OCI-LY7 (cell line): ENCODE measurements around the gene BMERB1. TPM values are rescaled to one million over a fixed set of nuclear protein-coding genes. Genes with fewer than 3 reads are reported as not detected.

Source experiments
- BruUV-seq: library from RNA; stranded (reverse); fragments of 400-500 nt; replicated peaks from 2 replicates; lab custom pipeline; 2021; lab: Mats Ljungman, UMichigan
- CTCF ChIA-PET: fragments of 300-600 bp; sonication (Branson Sonifier 250); formaldehyde crosslinking; loops from one replicate; lab custom pipeline; 2022; ENCODE audit warnings: antibody characterized with exemption; ENCODE audit not compliant: unreplicated experiment; lab: Charles Lee
- POLR2A ChIA-PET: fragments of 300-600 bp; sonication (Branson Sonifier 250); formaldehyde crosslinking; loops from one replicate; lab custom pipeline; 2022; ENCODE audit warnings: antibody characterized with exemption; lab: Charles Lee
- DNase-seq: peaks from one replicate; pipeline ENCODE4 v3.0.0-alpha.2; 2015; ENCODE audit warnings: low spot score
- H2AFZ ChIP-seq: fragments of 200-600 bp; sonication (generic), shearing (Covaris generic); 2 replicates; pipeline ENCODE4 v1.6.1; 2014; ENCODE audit warnings: mild to moderate bottlenecking, antibody characterized with exemption, low read length, moderate library complexity
- H3K27ac ChIP-seq: fragments of 200-600 bp; sonication (generic); 2 replicates; pipeline ENCODE4 v1.5.1; 2014; ENCODE audit warnings: mixed run types, low read depth, mild to moderate bottlenecking, moderate library complexity, low read length, inconsistent platforms; ENCODE audit not compliant: poor library complexity, severe bottlenecking
- H3K36me3 ChIP-seq: fragments of 200-600 bp; sonication (generic); 2 replicates; pipeline ENCODE4 v1.6.1; 2014; ENCODE audit warnings: mild to moderate bottlenecking, antibody characterized with exemption, low read length, moderate library complexity, mixed read lengths; ENCODE audit not compliant: insufficient read depth
- H3K4me1 ChIP-seq: fragments of 200-600 bp; sonication (generic); 2 replicates; pipeline ENCODE4 v1.5.1; 2014; ENCODE audit warnings: mild to moderate bottlenecking, low read length; ENCODE audit not compliant: insufficient read depth, poor library complexity, severe bottlenecking
- H3K4me2 ChIP-seq: fragments of 200-600 bp; sonication (generic); 2 replicates; pipeline ENCODE4 v1.6.1; 2014; ENCODE audit warnings: mild to moderate bottlenecking, low read length
- H3K4me3 ChIP-seq: fragments of 200-600 bp; sonication (generic); 2 replicates; pipeline ENCODE4 v1.5.1; 2014; ENCODE audit warnings: mild to moderate bottlenecking, low read depth, low read length; ENCODE audit not compliant: poor library complexity, severe bottlenecking
- H3K79me2 ChIP-seq: fragments of 200-600 bp; sonication (generic); 2 replicates; pipeline ENCODE4 v1.6.1; 2016; ENCODE audit warnings: low read depth, mild to moderate bottlenecking, low read length, moderate library complexity, mixed read lengths; ENCODE audit not compliant: insufficient read depth
- H3K9me2 ChIP-seq: fragments of 200-600 bp; sonication (generic); 2 replicates; pipeline ENCODE4 v1.6.1; 2016; ENCODE audit warnings: mild to moderate bottlenecking, low read length, mixed read lengths; ENCODE audit not compliant: insufficient read depth
- H3K9me3 ChIP-seq: fragments of 200-600 bp; sonication (generic); 2 replicates; pipeline ENCODE4 v1.6.1; 2014; ENCODE audit warnings: mild to moderate bottlenecking, mixed run types, low read length, mixed read lengths
- H4K20me1 ChIP-seq: fragments of 200-600 bp; sonication (generic); 2 replicates; pipeline ENCODE4 v1.6.1; 2014; ENCODE audit warnings: mild to moderate bottlenecking, antibody characterized with exemption, low read length, moderate library complexity, mixed read lengths; ENCODE audit not compliant: insufficient read depth
- EZH2phosphoT487 ChIP-seq: fragments of 200-600 bp; sonication (generic); IDR thresholded peaks from 2 replicates; pipeline ENCODE4 v1.6.1; 2018; ENCODE audit warnings: low read depth, borderline replicate concordance, mild to moderate bottlenecking, mixed run types, antibody characterized with exemption, low read length, moderate library complexity, mixed read lengths
- intact Hi-C: fragments of 100-400 bp; cut with micrococcal nuclease; formaldehyde crosslinking; loops from one replicate; pipeline ENCODE4 v1.10.0; 2022; ENCODE audit not compliant: unreplicated experiment
- total RNA-seq, 2 experiments: library from RNA; depleted of rRNA in 1 of 2; stranded (reverse); fragments of >200 nt in 1 of 2; shearing (Covaris generic) in 1 of 2; gene quantifications; 2 replicates each; pipeline ENCODE4 v1.2.3, GENCODE V29; 2014 to 2022
- TF ChIP-seq, protein P1 (sequence below): fragments of 200-600 bp; sonication (generic); conservative IDR thresholded peaks from 2 replicates; pipeline ENCODE4 v1.5.1; 2014; ENCODE audit warnings: mild to moderate bottlenecking, antibody characterized with exemption, low read length, moderate library complexity, mixed read lengths

The BMERB1 gene
- total RNA-seq, 2 experiments from 2014 or later: not detected

DNA sequence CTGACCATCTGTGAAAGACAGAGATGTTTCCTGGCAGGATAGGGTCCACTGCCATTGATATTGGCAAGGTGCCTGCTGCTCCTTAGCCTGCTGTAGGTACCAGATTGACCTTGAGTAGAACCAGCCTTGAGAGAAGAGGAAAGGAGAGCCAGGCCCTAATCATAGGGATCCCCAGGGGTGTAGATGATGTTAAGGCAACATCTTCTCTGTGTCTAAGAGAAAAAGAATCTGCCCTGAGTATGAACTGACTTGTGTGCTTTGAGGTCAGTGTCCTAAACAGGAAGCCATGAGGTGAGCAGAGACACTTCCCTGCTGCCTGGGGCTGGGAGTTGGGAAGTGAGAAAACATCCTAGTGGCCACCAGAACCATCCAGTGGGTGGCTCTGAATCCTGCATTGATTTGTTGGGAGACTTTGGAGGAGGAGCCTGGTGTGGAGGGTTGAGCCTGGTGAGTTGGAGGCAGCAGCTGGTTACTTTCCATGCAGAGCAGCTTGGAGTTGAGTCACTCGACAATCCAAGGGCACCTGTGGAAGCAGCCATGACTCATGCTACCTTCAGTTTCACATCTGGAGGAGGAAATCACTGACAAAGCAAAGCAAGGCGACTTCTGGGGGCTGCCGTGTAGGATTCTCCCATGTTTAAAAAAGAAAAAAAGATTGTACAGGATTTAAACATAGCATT, 47.8 kb downstream of the BMERB1 start:
- H3K9me2 ChIP-seq: no peaks in the 10 kb centered on the region
- no peaks in the 10 kb centered on the region for H3K79me2 ChIP-seq
- no peak for DNase-seq
- POLR2A ChIA-PET: no interaction called here
- no peaks in the 10 kb centered on the region for H3K4me1 ChIP-seq
- no peaks in the 10 kb centered on the region for H4K20me1 ChIP-seq
- no peak overlapping the region for H2AFZ ChIP-seq
- BruUV-seq: no TSS peak
- no peaks in the 10 kb centered on the region for H3K9me3 ChIP-seq
- H3K27ac ChIP-seq: no peak overlapping the region
- no peak overlapping the region for H3K4me2 ChIP-seq
- intact Hi-C loops: no loop called here
- CTCF ChIA-PET: no interaction called here
- TF ChIP-seq, protein P1, sequence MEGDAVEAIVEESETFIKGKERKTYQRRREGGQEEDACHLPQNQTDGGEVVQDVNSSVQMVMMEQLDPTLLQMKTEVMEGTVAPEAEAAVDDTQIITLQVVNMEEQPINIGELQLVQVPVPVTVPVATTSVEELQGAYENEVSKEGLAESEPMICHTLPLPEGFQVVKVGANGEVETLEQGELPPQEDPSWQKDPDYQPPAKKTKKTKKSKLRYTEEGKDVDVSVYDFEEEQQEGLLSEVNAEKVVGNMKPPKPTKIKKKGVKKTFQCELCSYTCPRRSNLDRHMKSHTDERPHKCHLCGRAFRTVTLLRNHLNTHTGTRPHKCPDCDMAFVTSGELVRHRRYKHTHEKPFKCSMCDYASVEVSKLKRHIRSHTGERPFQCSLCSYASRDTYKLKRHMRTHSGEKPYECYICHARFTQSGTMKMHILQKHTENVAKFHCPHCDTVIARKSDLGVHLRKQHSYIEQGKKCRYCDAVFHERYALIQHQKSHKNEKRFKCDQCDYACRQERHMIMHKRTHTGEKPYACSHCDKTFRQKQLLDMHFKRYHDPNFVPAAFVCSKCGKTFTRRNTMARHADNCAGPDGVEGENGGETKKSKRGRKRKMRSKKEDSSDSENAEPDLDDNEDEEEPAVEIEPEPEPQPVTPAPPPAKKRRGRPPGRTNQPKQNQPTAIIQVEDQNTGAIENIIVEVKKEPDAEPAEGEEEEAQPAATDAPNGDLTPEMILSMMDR: no peak
- TF ChIP-seq EZH2phosphoT487: no peak
- H3K4me3 ChIP-seq: no peak overlapping the region
- no peaks in the 10 kb centered on the region for H3K36me3 ChIP-seq

DNA sequence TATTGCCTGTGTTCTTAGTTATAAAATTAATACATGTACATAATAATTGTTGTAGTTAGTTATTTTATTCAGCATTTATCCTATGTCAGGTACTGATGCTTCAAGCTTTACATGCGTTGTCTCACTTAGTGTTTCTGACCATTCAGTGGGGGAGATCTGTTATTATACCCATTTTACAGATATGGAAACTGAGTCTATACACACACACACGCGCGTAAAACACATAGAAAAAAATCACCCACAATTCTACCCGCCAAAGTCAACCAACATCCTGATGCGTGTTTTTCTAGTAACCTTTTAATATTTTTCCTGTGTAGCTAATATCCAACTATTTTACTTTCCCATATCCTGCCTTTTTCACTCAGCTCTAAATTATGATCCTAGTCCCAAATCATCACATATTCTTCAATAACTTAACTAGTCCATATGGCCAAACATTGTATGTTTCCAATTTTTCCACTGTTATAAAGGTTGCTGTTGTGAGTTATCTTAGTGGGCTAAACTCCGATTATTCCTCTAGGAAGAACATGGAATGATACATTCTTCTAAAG, 48.4 kb downstream of the BMERB1 start:
- CTCF ChIA-PET: no interaction called here
- TF ChIP-seq EZH2phosphoT487: no peak
- TF ChIP-seq, protein P1: no peak
- H4K20me1 ChIP-seq: no peaks in the 10 kb centered on the region
- no peaks in the 10 kb centered on the region for H3K36me3 ChIP-seq
- H3K4me1 ChIP-seq: no peaks in the 10 kb centered on the region
- H3K79me2 ChIP-seq: no peaks in the 10 kb centered on the region
- no peak overlapping the region for H3K4me3 ChIP-seq
- H3K27ac ChIP-seq: no peak overlapping the region
- no peaks in the 10 kb centered on the region for H3K9me2 ChIP-seq
- POLR2A ChIA-PET: no interaction called here
- no TSS peak for BruUV-seq
- no peak overlapping the region for H2AFZ ChIP-seq
- intact Hi-C loops: no loop called here
- H3K9me3 ChIP-seq: no peaks in the 10 kb centered on the region
- no peak overlapping the region for H3K4me2 ChIP-seq
- no peak for DNase-seq

DNA sequence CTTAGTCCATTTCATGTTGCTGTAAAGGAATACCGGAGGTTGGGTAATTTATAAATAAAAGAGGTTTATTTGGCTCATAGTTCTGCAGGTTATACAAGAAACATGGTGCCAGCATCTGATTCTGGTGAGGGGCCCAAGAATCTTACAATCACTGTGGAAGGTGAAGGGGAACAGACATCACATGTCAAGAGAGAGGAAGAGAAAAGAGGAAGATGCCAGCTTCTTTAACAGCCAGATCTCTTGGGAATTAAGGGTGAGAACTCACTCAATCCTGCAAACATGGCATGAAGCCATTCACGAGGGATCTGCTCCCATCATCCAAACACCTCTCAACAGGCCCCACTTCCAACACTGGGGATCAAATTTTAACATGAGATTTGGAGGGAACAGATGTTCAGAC, 49.5 kb downstream of the BMERB1 start:
- no peaks in the 10 kb centered on the region for H4K20me1 ChIP-seq
- no peaks in the 10 kb centered on the region for H3K9me3 ChIP-seq
- no peaks in the 10 kb centered on the region for H3K4me1 ChIP-seq
- no peaks in the 10 kb centered on the region for H3K36me3 ChIP-seq
- no peak overlapping the region for H2AFZ ChIP-seq
- ChIA-PET POLR2A (interaction anchor here (0.6 kb wide), 1 partner anchor 523 kb away, joined by 4 read pairs; no protein-coding TSS in a partner anchor), CTCF (no interaction called here)
- H3K79me2 ChIP-seq: no peaks in the 10 kb centered on the region
- DNase-seq: peak; percentile 15
- no peak overlapping the region for H3K4me2 ChIP-seq
- TF ChIP-seq, protein P1: no peak
- TF ChIP-seq EZH2phosphoT487: no peak
- BruUV-seq: no TSS peak
- intact Hi-C loops: no loop called here
- no peak overlapping the region for H3K27ac ChIP-seq
- H3K4me3 ChIP-seq: no peak overlapping the region
- H3K9me2 ChIP-seq: no peaks in the 10 kb centered on the region
